GM20000 (cell line): ENCODE measurements around the gene FRAS1.
"Not testable (repeated sequence)": the region's sequence is repeated elsewhere in the genome, so short reads cannot be mapped to it uniquely, and the experiment has no call there.

Experiments
- DNase-seq: peaks from one replicate; pipeline ENCODE4 v3.0.0; 2012; ENCODE audit warnings: low spot score
- TF ChIP-seq, protein P1 (sequence below): IDR thresholded peaks from 2 replicates; pipeline ENCODE4 v1.5.1; 2012; ENCODE audit warnings: mild to moderate bottlenecking, control low read depth; ENCODE audit errors: extremely low read depth, missing control alignments

Gene FRAS1, protein sequence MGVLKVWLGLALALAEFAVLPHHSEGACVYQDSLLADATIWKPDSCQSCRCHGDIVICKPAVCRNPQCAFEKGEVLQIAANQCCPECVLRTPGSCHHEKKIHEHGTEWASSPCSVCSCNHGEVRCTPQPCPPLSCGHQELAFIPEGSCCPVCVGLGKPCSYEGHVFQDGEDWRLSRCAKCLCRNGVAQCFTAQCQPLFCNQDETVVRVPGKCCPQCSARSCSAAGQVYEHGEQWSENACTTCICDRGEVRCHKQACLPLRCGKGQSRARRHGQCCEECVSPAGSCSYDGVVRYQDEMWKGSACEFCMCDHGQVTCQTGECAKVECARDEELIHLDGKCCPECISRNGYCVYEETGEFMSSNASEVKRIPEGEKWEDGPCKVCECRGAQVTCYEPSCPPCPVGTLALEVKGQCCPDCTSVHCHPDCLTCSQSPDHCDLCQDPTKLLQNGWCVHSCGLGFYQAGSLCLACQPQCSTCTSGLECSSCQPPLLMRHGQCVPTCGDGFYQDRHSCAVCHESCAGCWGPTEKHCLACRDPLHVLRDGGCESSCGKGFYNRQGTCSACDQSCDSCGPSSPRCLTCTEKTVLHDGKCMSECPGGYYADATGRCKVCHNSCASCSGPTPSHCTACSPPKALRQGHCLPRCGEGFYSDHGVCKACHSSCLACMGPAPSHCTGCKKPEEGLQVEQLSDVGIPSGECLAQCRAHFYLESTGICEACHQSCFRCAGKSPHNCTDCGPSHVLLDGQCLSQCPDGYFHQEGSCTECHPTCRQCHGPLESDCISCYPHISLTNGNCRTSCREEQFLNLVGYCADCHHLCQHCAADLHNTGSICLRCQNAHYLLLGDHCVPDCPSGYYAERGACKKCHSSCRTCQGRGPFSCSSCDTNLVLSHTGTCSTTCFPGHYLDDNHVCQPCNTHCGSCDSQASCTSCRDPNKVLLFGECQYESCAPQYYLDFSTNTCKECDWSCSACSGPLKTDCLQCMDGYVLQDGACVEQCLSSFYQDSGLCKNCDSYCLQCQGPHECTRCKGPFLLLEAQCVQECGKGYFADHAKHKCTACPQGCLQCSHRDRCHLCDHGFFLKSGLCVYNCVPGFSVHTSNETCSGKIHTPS (N-terminal part only)

DNA sequence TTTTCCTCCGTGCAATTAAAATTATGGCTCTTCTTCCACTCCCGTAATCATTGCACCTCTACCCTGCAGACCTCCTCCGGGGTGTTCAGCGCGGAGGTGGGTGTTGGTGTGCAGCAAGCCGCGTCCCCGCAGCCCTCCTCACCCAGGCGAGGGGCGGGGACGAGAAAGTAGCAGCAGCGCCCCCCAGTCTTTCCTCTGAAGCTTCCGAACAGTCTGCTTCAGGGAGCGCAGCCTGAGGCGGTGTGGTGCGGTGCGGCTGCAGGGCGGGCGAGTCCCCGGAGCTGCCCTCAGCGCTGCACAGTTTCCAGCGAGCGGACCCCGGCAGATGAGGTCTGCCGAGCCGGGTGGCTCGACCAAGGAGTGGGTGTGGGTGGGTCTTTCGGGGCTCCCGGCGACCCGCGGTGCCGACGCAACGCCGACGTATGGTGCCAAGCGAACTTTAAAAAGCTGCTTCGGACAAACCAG, at the start of gene FRAS1:
FRAS1 (plus strand) TSS at position 189 of the 465 bp plus-strand sequence. CDS start 687 bp downstream, outside the sequence.
- TF ChIP-seq, protein P1, sequence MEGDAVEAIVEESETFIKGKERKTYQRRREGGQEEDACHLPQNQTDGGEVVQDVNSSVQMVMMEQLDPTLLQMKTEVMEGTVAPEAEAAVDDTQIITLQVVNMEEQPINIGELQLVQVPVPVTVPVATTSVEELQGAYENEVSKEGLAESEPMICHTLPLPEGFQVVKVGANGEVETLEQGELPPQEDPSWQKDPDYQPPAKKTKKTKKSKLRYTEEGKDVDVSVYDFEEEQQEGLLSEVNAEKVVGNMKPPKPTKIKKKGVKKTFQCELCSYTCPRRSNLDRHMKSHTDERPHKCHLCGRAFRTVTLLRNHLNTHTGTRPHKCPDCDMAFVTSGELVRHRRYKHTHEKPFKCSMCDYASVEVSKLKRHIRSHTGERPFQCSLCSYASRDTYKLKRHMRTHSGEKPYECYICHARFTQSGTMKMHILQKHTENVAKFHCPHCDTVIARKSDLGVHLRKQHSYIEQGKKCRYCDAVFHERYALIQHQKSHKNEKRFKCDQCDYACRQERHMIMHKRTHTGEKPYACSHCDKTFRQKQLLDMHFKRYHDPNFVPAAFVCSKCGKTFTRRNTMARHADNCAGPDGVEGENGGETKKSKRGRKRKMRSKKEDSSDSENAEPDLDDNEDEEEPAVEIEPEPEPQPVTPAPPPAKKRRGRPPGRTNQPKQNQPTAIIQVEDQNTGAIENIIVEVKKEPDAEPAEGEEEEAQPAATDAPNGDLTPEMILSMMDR, result no peak
- peak; percentile 27 for DNase-seq

DNA sequence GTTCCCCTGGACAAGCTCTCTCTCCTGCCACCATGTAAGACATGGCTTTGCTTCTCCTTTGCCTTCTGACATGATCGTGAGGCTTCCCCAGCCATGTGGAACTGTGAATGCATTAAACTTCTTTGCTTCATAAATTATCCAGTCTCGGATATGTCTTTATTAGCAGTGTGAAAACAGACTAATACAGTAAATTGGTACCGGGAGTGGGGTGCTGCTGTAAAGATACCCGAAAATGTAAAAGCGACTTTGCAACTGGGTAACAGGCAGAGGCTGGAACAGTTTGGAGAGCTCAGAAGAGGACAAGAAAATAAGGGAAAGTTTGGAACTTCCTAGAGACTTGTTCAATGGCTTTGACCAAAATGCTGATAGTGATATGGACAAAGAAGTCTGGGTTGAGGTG, 46.1 kb upstream of the FRAS1 start:
- not testable (repeated sequence) for DNase-seq

DNA sequence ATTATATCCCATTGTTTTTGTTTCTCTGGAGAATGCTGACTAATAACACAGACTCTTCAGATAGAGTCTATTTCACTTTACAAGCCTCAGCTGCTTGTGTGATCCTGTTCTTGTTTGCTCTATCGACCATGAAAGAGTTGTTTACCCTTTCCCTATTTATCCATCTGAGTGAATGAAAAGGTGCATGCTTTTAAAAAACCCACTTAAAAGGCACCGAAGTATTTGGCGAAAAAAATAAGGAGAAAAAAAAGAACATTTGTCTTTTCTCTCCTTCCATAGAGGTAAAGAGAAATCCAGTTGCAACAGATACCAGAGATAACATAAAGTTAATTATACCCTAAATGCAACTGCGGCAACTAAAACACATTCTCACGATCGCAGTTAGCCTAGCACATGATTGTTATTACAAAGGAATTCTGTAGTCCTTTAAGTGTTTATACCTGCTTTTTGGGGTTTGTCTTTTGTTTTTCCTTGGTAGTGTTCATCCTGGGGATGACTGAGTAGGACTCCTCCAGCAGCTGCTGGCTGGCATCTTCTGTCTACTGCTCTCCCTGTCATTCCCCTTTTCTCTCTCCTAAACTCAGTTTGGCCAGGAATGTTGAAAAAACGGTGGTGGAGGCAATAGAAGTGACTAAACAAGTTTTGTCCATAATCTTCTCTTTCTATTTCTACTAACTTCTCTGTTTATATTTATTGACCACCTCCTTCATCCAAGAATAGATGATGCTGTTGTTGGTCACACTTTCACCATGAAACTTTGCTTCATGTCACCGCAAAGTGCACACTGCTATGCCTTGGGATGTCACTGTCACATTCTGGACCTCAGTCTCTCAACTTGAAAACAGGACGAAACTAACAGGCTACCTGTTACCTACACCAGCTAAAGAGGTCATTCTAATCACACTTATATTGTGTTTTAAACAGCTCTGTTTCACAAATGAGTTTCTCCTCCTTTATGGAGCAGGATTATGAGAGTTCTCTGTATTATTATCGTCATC, 41.9 kb upstream of the FRAS1 start:
- DNase-seq, result no peak
- TF ChIP-seq, protein P1, result no peak

DNA sequence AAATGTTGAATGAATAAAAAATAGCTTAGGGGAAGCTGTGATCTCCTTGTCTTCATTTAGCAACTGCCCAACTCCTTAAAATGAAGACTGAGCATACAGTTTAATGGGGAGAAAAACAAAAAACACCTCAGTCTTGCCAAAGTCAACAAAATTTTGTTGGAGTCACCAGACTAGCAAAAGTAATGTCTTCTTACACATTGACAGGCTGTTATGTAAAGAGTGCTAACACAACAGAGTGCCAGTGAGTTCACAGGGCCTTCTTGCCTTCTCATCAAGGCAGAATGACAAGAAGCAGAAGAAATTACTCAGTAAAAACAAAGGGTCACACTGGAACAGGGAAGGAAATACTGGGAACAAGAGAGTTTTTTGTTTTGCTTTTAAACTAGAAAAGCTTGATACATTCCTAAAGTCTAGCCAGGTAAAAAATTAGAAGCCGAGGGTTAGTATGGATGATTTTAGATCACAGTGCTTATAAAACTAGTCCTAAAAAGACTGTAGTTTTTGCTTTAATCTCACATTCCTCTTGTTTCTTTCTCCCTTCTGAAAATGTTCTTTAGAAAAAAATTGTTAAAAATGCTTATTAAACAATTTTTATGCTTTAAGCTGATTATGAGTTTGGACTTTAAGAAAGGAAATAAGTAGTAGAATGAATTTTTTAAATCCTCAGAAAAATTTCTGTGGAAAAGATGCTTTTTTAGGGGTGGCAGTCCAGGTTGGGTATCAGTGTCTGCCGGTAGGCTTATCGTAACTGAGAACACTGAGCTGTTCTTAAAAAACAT, 38.7 kb upstream of the FRAS1 start:
- DNase-seq, result no peak
- TF ChIP-seq, protein P1, result no peak

DNA sequence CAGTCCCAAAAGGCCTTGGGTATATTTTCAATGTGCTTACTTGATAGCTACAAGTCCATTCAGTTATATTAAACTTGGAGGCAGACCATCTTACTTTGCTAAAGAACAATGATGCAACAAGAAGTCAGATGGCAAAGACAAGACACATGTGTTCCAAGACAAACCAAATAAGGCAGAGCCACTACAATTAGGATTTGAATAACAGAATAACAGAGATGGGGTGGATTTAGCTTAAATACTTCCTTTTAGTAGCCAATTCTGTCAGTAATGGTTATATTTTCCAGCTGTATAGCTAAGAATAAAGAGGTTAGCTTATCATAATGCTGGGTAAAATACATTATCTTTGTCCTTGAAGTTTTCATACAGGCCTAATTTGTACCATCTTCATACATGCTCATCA, 37.7 kb upstream of the FRAS1 start:
- DNase-seq, result no peak
- TF ChIP-seq, protein P1, result no peak

DNA sequence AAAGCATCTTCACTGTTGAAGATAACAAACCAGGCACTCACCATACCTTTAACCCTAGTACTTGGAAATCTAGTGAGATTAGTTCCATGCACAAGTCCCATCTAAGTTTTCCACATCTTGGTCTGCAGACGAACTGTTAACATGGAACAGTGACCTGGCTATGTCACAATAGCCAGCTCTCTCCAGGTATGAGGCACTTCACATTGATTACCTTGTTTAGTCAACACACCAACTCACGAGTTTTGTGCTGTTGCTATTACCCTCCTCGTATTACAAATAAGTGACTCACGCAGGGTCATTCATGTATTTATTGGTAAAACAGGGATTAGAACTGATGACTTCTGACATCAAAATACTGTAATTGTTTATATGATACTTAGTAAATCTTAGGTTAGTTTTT, 36.4 kb upstream of the FRAS1 start:
- TF ChIP-seq, protein P1, result no peak

More for the DNA sequence above, 36.4 kb upstream of the FRAS1 start:
- no peak for DNase-seq
